HG03060 (cell line): ENCODE results near the gene SLPI.

Experiments
- ATAC-seq: cut with Tn5 transposase; IDR thresholded peaks from one replicate; pipeline ENCODE4 v1.9.1; 2021; ENCODE audit warnings: low read depth, moderate number of reproducible peaks; ENCODE audit not compliant: unreplicated experiment

The SLPI gene

DNA sequence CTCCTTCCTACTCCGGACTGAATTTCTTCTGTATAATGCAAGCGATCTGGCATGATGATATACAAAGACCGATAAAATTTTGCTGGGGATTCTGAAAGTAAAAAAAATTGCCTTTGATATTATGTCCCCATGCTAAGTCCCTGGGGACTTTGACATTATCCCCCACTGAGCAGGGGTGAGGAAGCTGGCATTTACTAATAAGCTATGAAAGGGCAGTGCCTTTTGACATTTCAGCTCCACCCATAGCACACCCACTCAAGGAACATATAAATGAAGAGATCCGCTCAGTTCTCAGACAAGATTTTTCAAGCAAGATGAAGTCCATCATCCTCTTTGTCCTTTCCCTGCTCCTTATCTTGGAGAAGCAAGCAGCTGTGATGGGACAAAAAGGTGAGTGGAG lies 33.3 kb downstream of the SLPI start, which contains the start of gene SEMG2:
SEMG2 (plus strand) TSS at position 298 of the 400 bp plus-strand sequence; CDS start at position 315, 17 bp downstream.
- no peak for ATAC-seq

GRCh38 chr20:45218636-45219035 lies 35.7 kb downstream of the SLPI start:
- ATAC-seq, result no peak

DNA sequence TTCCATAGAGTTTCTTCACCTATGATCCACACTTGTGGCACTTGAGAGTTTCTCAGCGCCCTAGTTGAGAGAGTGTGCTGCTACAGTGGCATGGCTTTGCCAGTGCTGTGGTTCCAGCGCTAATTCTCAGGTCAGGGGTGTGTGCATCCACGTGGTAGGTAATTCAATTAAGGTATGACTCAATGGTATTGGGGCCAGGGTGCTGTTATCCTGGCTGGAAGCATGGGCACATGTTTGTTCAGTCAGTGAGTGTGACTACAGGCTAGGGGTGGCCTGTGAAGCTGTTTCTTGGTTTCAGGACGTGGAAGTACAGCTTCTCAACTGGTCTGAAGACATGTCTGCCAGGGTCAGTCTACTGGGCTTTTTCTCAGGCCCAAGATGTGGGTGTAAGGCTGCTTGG lies 36.2 kb downstream of the SLPI start:
- ATAC-seq, result no peak

DNA sequence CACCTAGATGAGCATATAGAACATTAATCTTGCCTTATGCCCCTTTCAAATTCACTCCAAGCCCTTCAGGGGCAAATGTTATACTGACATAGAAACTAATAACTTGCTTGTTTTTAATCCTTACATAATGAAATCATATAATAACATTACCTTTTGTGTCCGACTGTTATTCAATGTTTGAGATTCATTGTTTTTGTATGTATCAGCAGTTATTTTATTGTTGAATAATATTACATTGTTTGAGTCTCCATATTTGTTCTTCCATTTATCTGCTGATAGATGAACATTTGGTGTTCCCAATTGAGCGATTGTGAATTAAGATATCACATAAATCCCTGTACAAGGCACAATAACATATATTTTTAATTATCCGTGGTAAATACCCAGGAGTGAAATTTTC lies 41.5 kb downstream of the SLPI start:
- no peak for ATAC-seq

- no peak for ATAC-seq
Observed at GRCh38 chr20:45211569-45212474, 42.5 kb downstream of the SLPI start.

DNA sequence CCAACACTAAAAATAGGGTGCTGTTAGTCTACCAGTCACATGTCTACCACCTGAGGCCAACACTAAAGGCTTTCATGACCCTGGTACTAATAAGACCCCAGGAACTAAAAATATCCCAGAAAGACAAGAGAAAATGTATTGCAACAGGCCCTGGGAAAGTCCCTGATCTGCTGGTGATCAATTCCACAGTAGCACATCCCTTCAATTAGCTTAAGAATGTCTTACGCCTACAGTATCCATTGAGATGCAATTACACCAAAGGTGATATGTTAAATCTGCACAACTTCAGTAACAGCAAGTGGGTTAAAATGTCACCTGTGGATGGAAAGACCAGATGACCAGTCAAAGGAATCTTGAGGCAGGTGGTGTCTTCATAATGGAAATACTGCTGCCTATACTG lies 44.4 kb downstream of the SLPI start:
- no peak for ATAC-seq

- ATAC-seq, result no peak
Observed at GRCh38 chr20:45206725-45207124, 47.6 kb downstream of the SLPI start, which contains the start of gene SEMG1. Gene SEMG1, plus strand, starts transcription at chr20:45207033. Its CDS starts 21 bp downstream, at chr20:45207054.
